T-helper 17 cell (primary cell): Measurements from ENCODE around the gene RGS2. TPM values are rescaled to one million over a fixed set of nuclear protein-coding genes. Genes with fewer than 3 reads are reported as not detected.

Source experiments
- ATAC-seq: fragments of 150-1000 bp; cut with Tn5 transposase; 2 replicates; pipeline ENCODE4 v1.10.0; 2021; ENCODE audit warnings: mild to moderate bottlenecking, moderate library complexity
- DNase-seq, 3 donors: peaks; one replicate each; pipeline versions ENCODE4 v3.0.0 to v3.0.0-alpha.2; 2020 to 2021
- H3K9me3 ChIP-seq: one replicate; pipeline ENCODE4 v1.7.0; 2013; ENCODE audit warnings: low read length, mild to moderate bottlenecking; ENCODE audit not compliant: control insufficient read depth, poor library complexity, severe bottlenecking
- H3K27ac Mint-ChIP-seq: one replicate; pipeline ENCODE4 v1.8.0; 2022; ENCODE audit warnings: mild to moderate bottlenecking, moderate library complexity, mixed read lengths
- H3K27me3 Mint-ChIP-seq: one replicate; pipeline ENCODE4 v1.8.0; 2022; ENCODE audit warnings: mixed read lengths
- H3K36me3 Mint-ChIP-seq: one replicate; pipeline ENCODE4 v1.8.0; 2022; ENCODE audit warnings: low read depth, mixed read lengths
- H3K4me1 Mint-ChIP-seq: one replicate; pipeline ENCODE4 v1.8.0; 2022; ENCODE audit warnings: mild to moderate bottlenecking, mixed read lengths
- H3K4me3 Mint-ChIP-seq: one replicate; pipeline ENCODE4 v1.8.0; 2022; ENCODE audit warnings: mild to moderate bottlenecking, moderate library complexity, mixed read lengths
- total RNA-seq, 4 donors: library from RNA in 2 of 4; stranded (reverse) in 2 of 4; gene quantifications; one replicate each; pipeline ENCODE4 v1.2.3 and lab custom pipeline; 2022 to 2026

Gene RGS2
- total RNA-seq, 2 donors from 2014 or later: 106 to 122 TPM

GRCh38 chr1:192858456-192858855, 49.6 kb downstream of the RGS2 start:
- no peaks in the 10 kb centered on the region for H3K27me3 Mint-ChIP-seq
- no peak for DNase-seq
- H3K4me3 Mint-ChIP-seq: no peak overlapping the region
- no peaks in the 10 kb centered on the region for H3K36me3 Mint-ChIP-seq
- no peak for ATAC-seq
- no peaks in the 10 kb centered on the region for H3K9me3 ChIP-seq
- H3K27ac Mint-ChIP-seq: no peak overlapping the region
- H3K4me1 Mint-ChIP-seq: peaks cover 2% of the 10 kb centered on the region

GRCh38 chr1:192859808-192860207, 51.0 kb downstream of the RGS2 start:
- no peaks in the 10 kb centered on the region for H3K4me1 Mint-ChIP-seq
- H3K27me3 Mint-ChIP-seq: no peaks in the 10 kb centered on the region
- H3K4me3 Mint-ChIP-seq: no peak overlapping the region
- no peak overlapping the region for H3K27ac Mint-ChIP-seq
- no peaks in the 10 kb centered on the region for H3K9me3 ChIP-seq
- DNase-seq (no peak), ATAC-seq (no peak)
- H3K36me3 Mint-ChIP-seq: no peaks in the 10 kb centered on the region

- no peaks in the 10 kb centered on the region for H3K36me3 Mint-ChIP-seq
- DNase-seq (no peak), ATAC-seq (no peak)
- no peaks in the 10 kb centered on the region for H3K9me3 ChIP-seq
- no peak overlapping the region for H3K27ac Mint-ChIP-seq
- no peak overlapping the region for H3K4me3 Mint-ChIP-seq
- H3K4me1 Mint-ChIP-seq: no peaks in the 10 kb centered on the region
- H3K27me3 Mint-ChIP-seq: no peaks in the 10 kb centered on the region
Measured at GRCh38 chr1:192860478-192861185, 51.8 kb downstream of the RGS2 start.

GRCh38 chr1:192861860-192862259, 53.0 kb downstream of the RGS2 start:
- Mint-ChIP-seq H3K27ac (no peak overlapping the region), H3K4me3 (no peak overlapping the region), H3K27me3 (no peaks in the 10 kb centered on the region), H3K4me1 (no peaks in the 10 kb centered on the region), H3K36me3 (no peaks in the 10 kb centered on the region)
- no peaks in the 10 kb centered on the region for H3K9me3 ChIP-seq
- DNase-seq (no peak), ATAC-seq (no peak)

Other genes with a start within 250 kb of the RGS2 start
- 100 to 1,000 TPM; 387 to 736 TPM for gene RGS1, start 233.3 kb upstream of the RGS2 start, total RNA-seq
- under 1 TPM; 0.05 to 0.26 TPM for gene RGS13, start 172.9 kb upstream of the RGS2 start, total RNA-seq